ENCODE results near the gene NOS1. TPM values are rescaled to one million over a fixed set of nuclear protein-coding genes. Genes with fewer than 3 reads are reported as not detected.

NOS1 gene
- total and polyA plus RNA-seq, 2 of the 8 experiments (the other 6 are each of a cell fraction or from before 2014, with no cell fraction given): 1.5 to 2.0 TPM

DNA sequence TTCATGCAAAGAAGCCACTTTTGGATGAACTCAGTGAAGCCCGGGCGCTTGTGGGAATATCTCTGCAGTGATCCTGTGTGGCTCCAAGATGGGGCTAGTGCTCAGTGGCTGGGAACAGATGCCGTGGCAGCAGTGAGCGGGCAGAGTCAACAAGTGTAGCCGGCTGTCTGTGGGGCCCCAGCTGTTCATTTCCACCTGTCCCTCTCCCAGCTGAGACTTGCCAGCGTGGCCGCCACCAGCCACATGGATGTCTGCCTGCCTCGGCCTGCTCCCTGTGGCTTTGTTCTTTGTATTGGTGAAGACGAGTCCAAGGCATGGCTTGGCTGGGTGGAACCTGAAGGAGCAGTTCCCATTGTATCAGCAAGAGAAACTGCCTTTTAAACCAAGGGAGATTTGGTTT is 77.3 kb downstream of the NOS1 start:
- Histone ChIP-seq H3K4me2 (ENCODE audit: insufficient read depth in 1 of 2, low read depth in 2 of 2, low read length in 2 of 2) (no peak overlapping the region), H3K27ac (ENCODE audit: low read depth, low read length) (no peak overlapping the region; the same call in 1 of the 2 replicates), H2BK5ac (ENCODE audit: low read depth, low read length) (no peak overlapping the region), H2BK12ac (ENCODE audit: low read depth, low read length) (no peak overlapping the region), H3K4ac (replicated peaks; ENCODE audit: insufficient read length, low read depth, low read length) (no peak overlapping the region), H4K20me1 (replicated peaks in 1 of 2; ENCODE audit: control insufficient read depth in 1 of 2, insufficient read depth in 2 of 2, low read length in 2 of 2) (no peaks in the 10 kb centered on the region), H3K27me3 (replicated peaks in 1 of 4; ENCODE audit: control insufficient read depth in 3 of 4, extremely low read depth in 1 of 4, insufficient read depth in 3 of 4, low read length in 3 of 4) (no peaks in the 10 kb centered on the region), H3K14ac (ENCODE audit: insufficient read length) (no peak overlapping the region), H3K56ac (replicated peaks; ENCODE audit: insufficient read length, low read depth, low read length) (no peak overlapping the region), H3K36me3 (ENCODE audit: control insufficient read depth in 2 of 4, insufficient read depth in 4 of 4, low read length in 3 of 4) (no peaks in the 10 kb centered on the region; a peak in 1 of 8 replicates), H2AFZ (ENCODE audit: low read length) (no peak overlapping the region; the same call in 1 of the 2 replicates), H2BK20ac (ENCODE audit: low read length) (no peak overlapping the region), H4K5ac (ENCODE audit: insufficient read length, low read depth, low read length) (no peak overlapping the region), H4K8ac (ENCODE audit: extremely low read depth, insufficient read depth, low read length) (no peak overlapping the region), H3K9me3 (ENCODE audit: insufficient read depth in 2 of 2, low read depth in 1 of 2, low read length in 1 of 2) (peaks cover 4 to 6% of the 10 kb centered on the region in 2 experiments; a peak in 1 of 4 replicates), H3K79me2 (ENCODE audit: control insufficient read depth in 1 of 2, insufficient read depth in 2 of 2, low read length in 2 of 2) (no peaks in the 10 kb centered on the region), H2BK120ac (replicated peaks; ENCODE audit: low read depth, low read length) (no peak overlapping the region), H3K4me1 (replicated peaks in 1 of 4; ENCODE audit: control insufficient read depth in 3 of 4, insufficient read depth in 4 of 4, low read length in 3 of 4) (peaks cover 4 to 8% (median 7%) of the 10 kb centered on the region in 4 experiments), H3K79me1 (ENCODE audit: low read depth, low read length) (no peaks in the 10 kb centered on the region), H3K4me3 (ENCODE audit: extremely low read depth in 1 of 4, insufficient read depth in 2 of 4, low read depth in 3 of 4, low read length in 4 of 4) (no peak overlapping the region), H3K23ac (ENCODE audit: insufficient read length) (no peak overlapping the region), H2AK5ac (ENCODE audit: low read depth, low read length) (no peak overlapping the region), H3K18ac (ENCODE audit: extremely low read depth, low read length) (no peak overlapping the region), H2BK15ac (ENCODE audit: low read length) (no peak overlapping the region), H4K91ac (replicated peaks; ENCODE audit: insufficient read length, low read length) (no peak overlapping the region), H3K9ac (replicated peaks in 1 of 4; ENCODE audit: extremely low read depth in 1 of 4, low read depth in 3 of 4, low read length in 3 of 4) (no peak overlapping the region), H3K23me2 (ENCODE audit: low read depth, low read length) (no peaks in the 10 kb centered on the region)
- ChIA-PET POLR2A (ENCODE audit: partially characterized antibody) (no interaction called here), CTCF (ENCODE audit: partially characterized antibody) (interaction anchor here (0.7 kb wide), 1 partner anchor 47 kb away, joined by 3 read pairs; no protein-coding TSS in a partner anchor)
- WGBS, 2 experiments (ENCODE audit: extremely low coverage in 1 of 2, insufficient coverage in 1 of 2, insufficient read length in 1 of 2, insufficient replicate concordance in 2 of 2, low coverage in 1 of 2, low lambda C conversion rate in 2 of 2, missing lambda C conversion rate in 1 of 2): 89% methylated on average over 9 of the region's 9 CpGs; no CpG with 5 or more reads in 1 of the 2 experiments
- no peak for FAIRE-seq
- TF ChIP-seq EGR1 (IDR thresholded peaks at IDR 0.05; ENCODE audit: borderline replicate concordance, low read depth, low read length) (no peak), SIRT6 (IDR thresholded peaks at IDR 0.05; ENCODE audit: low read length) (no peak), TBP (IDR thresholded peaks at IDR 0.05; ENCODE audit: low read depth, low read length) (no peak), POLR2A (IDR thresholded peaks at IDR 0.05; ENCODE audit: control extremely low read depth in 1 of 2, low read depth in 2 of 2, low read length in 2 of 2) (no peak), POU5F1 (IDR thresholded peaks at IDR 0.05; ENCODE audit: low read depth, low read length) (no peak), HDAC6 (IDR thresholded peaks at IDR 0.05; ENCODE audit: low read depth, low read length) (no peak), GTF2F1 (IDR thresholded peaks at IDR 0.05; ENCODE audit: borderline replicate concordance, low read depth, low read length) (no peak), BCL11A (IDR thresholded peaks at IDR 0.05; ENCODE audit: low read depth in 2 of 2, low read length in 2 of 2) (no peak), KDM4A (IDR thresholded peaks at IDR 0.05; ENCODE audit: low read depth, low read length, severe bottlenecking) (no peak), SUZ12 (IDR thresholded peaks at IDR 0.05; ENCODE audit: low read length) (no peak), ZNF274 (IDR thresholded peaks at IDR 0.05; ENCODE audit: borderline replicate concordance, extremely low read depth, low read length) (no peak), SP2 (IDR thresholded peaks at IDR 0.05; ENCODE audit: low read length) (no peak), HDAC2 (IDR thresholded peaks at IDR 0.05; ENCODE audit: borderline replicate concordance in 1 of 2, low read depth in 2 of 2, low read length in 2 of 2) (no peak), GABPA (IDR thresholded peaks at IDR 0.05; ENCODE audit: borderline replicate concordance, insufficient read depth, low read length) (no peak)
- TF ChIP-seq, protein P1, sequence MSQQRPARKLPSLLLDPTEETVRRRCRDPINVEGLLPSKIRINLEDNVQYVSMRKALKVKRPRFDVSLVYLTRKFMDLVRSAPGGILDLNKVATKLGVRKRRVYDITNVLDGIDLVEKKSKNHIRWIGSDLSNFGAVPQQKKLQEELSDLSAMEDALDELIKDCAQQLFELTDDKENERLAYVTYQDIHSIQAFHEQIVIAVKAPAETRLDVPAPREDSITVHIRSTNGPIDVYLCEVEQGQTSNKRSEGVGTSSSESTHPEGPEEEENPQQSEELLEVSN (IDR thresholded peaks at IDR 0.05): no peak
- no peak for DNase-seq (ENCODE audit: low read depth in 1 of 2, low spot score in 2 of 2)

Measured in H1 (cell line).